Subcutaneous adipose tissue (tissue), 4 donors: ENCODE results near the gene SPECC1L. TPM values are rescaled to one million over a fixed set of nuclear protein-coding genes. Genes with fewer than 3 reads are reported as not detected.

Experiments used
- total RNA-seq, 4 donors: library from RNA; depleted of rRNA; stranded (reverse); fragments of >200 nt; gene quantifications; one replicate each; pipeline ENCODE4 v1.1.0, GENCODE V29; 2016
- TF ChIP-seq, protein P1 (sequence below): fragments of 450-650 bp; IDR thresholded peaks from one replicate; pipeline ENCODE4 v1.5.1; 2016; ENCODE audit warnings: low read depth, mild to moderate bottlenecking, control low read depth, antibody characterized with exemption, moderate library complexity

The SPECC1L gene
- total RNA-seq, 4 donors from 2014 or later = 30.8 to 44.3 (median 38.4) TPM

DNA sequence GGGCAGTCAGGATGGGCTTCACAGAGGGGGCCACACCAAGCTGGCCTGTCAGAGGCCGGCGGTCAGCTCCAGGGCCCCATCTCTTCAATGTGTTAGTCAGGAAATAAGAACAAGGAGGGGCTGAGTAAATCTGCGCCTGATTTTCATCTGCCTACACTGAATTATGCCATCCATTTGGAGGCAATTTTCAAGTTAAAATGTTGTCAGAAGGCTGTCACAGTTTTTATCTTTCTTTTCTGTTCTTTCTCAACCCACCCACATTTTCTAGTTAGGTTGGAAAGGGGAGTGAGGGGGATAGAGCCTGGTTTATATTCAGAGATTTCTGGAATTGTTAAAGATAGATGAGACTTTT, 175.6 kb downstream of the SPECC1L start:
- TF ChIP-seq, protein P1, sequence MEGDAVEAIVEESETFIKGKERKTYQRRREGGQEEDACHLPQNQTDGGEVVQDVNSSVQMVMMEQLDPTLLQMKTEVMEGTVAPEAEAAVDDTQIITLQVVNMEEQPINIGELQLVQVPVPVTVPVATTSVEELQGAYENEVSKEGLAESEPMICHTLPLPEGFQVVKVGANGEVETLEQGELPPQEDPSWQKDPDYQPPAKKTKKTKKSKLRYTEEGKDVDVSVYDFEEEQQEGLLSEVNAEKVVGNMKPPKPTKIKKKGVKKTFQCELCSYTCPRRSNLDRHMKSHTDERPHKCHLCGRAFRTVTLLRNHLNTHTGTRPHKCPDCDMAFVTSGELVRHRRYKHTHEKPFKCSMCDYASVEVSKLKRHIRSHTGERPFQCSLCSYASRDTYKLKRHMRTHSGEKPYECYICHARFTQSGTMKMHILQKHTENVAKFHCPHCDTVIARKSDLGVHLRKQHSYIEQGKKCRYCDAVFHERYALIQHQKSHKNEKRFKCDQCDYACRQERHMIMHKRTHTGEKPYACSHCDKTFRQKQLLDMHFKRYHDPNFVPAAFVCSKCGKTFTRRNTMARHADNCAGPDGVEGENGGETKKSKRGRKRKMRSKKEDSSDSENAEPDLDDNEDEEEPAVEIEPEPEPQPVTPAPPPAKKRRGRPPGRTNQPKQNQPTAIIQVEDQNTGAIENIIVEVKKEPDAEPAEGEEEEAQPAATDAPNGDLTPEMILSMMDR = no peak

GRCh38 chr22:24450610-24451009, 180.0 kb downstream of the SPECC1L start:
- TF ChIP-seq, protein P1 = no peak

GRCh38 chr22:24451162-24451561, 180.5 kb downstream of the SPECC1L start:
- TF ChIP-seq, protein P1 = no peak

DNA sequence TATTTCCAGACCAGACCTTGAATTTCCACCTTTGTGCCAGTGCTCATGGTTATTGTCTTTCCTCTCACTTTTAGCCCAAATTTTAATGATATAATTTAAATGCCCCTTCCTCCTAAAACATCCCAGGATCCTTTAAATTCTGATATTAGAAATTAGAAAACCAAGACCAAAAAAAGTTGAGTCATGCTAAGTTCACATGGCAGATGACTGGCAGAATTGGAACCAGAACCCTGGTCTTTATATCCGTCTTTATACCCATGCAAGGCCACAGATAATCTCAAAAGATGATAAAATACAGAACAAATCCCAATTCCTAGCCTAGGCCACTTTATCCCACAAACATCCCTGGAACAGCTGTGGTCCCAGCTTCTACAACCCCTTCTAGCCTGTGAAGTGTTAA, 183.2 kb downstream of the SPECC1L start:
- TF ChIP-seq, protein P1 = no peak

GRCh38 chr22:24455039-24455438, 184.4 kb downstream of the SPECC1L start:
- TF ChIP-seq, protein P1 = no peak

- TF ChIP-seq, protein P1 = no peak
These were observed 185.3 kb downstream of the SPECC1L start for GRCh38 chr22:24455751-24456426.

DNA sequence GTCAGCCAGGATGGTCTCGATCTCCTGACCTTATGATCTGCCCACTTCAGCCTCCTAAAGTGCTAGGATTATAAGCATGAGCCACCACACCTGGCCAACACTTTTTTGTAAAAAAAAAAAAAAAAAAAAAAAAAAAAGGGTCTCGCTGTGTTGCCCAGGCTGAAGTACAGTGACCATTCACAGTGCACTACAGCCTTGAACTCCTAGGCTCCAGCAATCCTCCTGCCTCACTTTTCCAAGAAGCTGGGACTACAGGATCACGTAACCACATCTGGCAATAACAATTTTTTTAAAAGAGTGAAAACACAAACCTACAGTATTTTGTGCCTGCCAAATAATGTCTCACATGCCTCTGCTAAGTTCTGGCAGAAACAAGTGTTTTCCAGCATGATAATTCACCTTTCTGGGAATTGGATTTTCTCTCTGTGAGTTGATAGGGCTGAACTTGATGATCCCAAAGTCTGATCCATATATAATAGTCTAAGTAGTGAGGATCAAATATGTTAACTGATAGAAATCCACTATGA, 187.3 kb downstream of the SPECC1L start:
- TF ChIP-seq, protein P1 = no peak
